Measurements from ENCODE around the gene LRRC2. TPM values are rescaled to one million over a fixed set of nuclear protein-coding genes. Genes with fewer than 3 reads are reported as not detected.

LRRC2 gene
- total and polyA plus RNA-seq, 9 of the 15 experiments (the other 6 are each of a cell fraction or from before 2014, with no cell fraction given): 0.01 to 0.04 (median 0.03) TPM; not detected in 5

GRCh38 chr3:46537316-46537715 lies 28.8 kb downstream of the LRRC2 start:
- Histone ChIP-seq H3K9me3 (replicated peaks; ENCODE audit: control insufficient read depth, insufficient read depth, low read depth, low read length) (no peaks in the 10 kb centered on the region), H3K4me1 (replicated peaks in 1 of 2; ENCODE audit: control insufficient read depth in 2 of 2, insufficient read depth in 2 of 2, low read length in 2 of 2) (peaks cover 19 to 27% of the 10 kb centered on the region in 2 experiments; a peak in 4 of 5 replicates), H3K36me3 (ENCODE audit: control insufficient read depth, insufficient read depth, low read length) (no peaks in the 10 kb centered on the region), H3K4me3 (no peak overlapping the region), H3K4me2 (ENCODE audit: insufficient read depth, low read length) (no peak overlapping the region), H3K9me1 (ENCODE audit: control insufficient read depth, insufficient read depth, low read length) (no peaks in the 10 kb centered on the region), H4K20me1 (replicated peaks; ENCODE audit: control insufficient read depth, insufficient read depth, low read length) (no peaks in the 10 kb centered on the region), H3K9ac (ENCODE audit: insufficient read depth in 1 of 2, low read depth in 2 of 2, low read length in 2 of 2) (no peak overlapping the region), H2AFZ (ENCODE audit: low read depth, low read length) (no peak overlapping the region), H3K79me2 (ENCODE audit: control insufficient read depth, insufficient read depth, low read length) (no peaks in the 10 kb centered on the region), H3K27me3 (ENCODE audit: control insufficient read depth in 2 of 2, insufficient read depth in 2 of 2, low read length in 2 of 2) (no peaks in the 10 kb centered on the region; a peak in 1 of 5 replicates), H3K27ac (ENCODE audit: extremely low read depth, low read depth, low read length) (no peak overlapping the region)
- DNase-seq (ENCODE audit: extremely low read depth in 1 of 4, low spot score in 3 of 4) (no peak), ATAC-seq (no peak), FAIRE-seq (no peak)
- in situ Hi-C loops (cut with MboI): no loop called here
- intact Hi-C loops (cut with micrococcal nuclease): no loop called here
- CTCF ChIA-PET (ENCODE audit: low intra/inter-chr PET ratio): no interaction called here
- BruUV-seq (replicated peaks): no TSS peak
- WGBS (ENCODE audit: insufficient coverage, low coverage, missing lambda C conversion rate): 37% methylated on average over 1 of the region's 1 CpG
- TF ChIP-seq TAF15 (IDR thresholded peaks at IDR 0.05; ENCODE audit: low read depth, low read length) (no peak), ELF4 (CRISPR knock-in tag; IDR thresholded peaks at IDR 0.05) (no peak), RCOR1 (IDR thresholded peaks at IDR 0.05; ENCODE audit: borderline replicate concordance in 1 of 2, low read depth in 2 of 2, low read length in 2 of 2) (no peak), KDM5B (IDR thresholded peaks at IDR 0.05; ENCODE audit: insufficient replicate concordance, low read depth, low read length) (no peak), POLR3G (IDR thresholded peaks at IDR 0.05; ENCODE audit: extremely low read depth, insufficient read length, insufficient replicate concordance) (no peak), IRF2 (CRISPR knock-in tag; IDR thresholded peaks at IDR 0.05) (no peak), ZNF197 (CRISPR knock-in tag; IDR thresholded peaks at IDR 0.05; ENCODE audit: low read depth) (no peak), ZNF76 (CRISPR knock-in tag; IDR thresholded peaks at IDR 0.05; ENCODE audit: borderline replicate concordance) (no peak), XRCC5 (IDR thresholded peaks at IDR 0.05; ENCODE audit: low read depth, low read length) (no peak), ESRRB (CRISPR knock-in tag; IDR thresholded peaks at IDR 0.05; ENCODE audit: borderline replicate concordance) (no peak), IFI16 (CRISPR knock-in tag; IDR thresholded peaks at IDR 0.05) (no peak)
- TF ChIP-seq, protein P1, sequence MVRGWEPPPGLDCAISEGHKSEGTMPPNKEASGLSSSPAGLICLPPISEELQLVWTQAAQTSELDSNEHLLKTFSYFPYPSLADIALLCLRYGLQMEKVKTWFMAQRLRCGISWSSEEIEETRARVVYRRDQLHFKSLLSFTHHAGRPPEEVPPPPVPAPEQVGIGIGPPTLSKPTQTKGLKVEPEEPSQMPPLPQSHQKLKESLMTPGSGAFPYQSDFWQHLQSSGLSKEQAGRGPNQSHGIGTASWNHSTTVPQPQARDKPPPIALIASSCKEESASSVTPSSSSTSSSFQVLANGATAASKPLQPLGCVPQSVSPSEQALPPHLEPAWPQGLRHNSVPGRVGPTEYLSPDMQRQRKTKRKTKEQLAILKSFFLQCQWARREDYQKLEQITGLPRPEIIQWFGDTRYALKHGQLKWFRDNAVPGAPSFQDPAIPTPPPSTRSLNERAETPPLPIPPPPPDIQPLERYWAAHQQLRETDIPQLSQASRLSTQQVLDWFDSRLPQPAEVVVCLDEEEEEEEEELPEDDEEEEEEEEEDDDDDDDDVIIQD (CRISPR knock-in tag; IDR thresholded peaks at IDR 0.05): no peak
- TF ChIP-seq, protein P2, sequence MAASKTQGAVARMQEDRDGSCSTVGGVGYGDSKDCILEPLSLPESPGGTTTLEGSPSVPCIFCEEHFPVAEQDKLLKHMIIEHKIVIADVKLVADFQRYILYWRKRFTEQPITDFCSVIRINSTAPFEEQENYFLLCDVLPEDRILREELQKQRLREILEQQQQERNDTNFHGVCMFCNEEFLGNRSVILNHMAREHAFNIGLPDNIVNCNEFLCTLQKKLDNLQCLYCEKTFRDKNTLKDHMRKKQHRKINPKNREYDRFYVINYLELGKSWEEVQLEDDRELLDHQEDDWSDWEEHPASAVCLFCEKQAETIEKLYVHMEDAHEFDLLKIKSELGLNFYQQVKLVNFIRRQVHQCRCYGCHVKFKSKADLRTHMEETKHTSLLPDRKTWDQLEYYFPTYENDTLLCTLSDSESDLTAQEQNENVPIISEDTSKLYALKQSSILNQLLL (CRISPR knock-in tag; IDR thresholded peaks at IDR 0.05; ENCODE audit: borderline replicate concordance): no peak
- TF ChIP-seq, protein P3, sequence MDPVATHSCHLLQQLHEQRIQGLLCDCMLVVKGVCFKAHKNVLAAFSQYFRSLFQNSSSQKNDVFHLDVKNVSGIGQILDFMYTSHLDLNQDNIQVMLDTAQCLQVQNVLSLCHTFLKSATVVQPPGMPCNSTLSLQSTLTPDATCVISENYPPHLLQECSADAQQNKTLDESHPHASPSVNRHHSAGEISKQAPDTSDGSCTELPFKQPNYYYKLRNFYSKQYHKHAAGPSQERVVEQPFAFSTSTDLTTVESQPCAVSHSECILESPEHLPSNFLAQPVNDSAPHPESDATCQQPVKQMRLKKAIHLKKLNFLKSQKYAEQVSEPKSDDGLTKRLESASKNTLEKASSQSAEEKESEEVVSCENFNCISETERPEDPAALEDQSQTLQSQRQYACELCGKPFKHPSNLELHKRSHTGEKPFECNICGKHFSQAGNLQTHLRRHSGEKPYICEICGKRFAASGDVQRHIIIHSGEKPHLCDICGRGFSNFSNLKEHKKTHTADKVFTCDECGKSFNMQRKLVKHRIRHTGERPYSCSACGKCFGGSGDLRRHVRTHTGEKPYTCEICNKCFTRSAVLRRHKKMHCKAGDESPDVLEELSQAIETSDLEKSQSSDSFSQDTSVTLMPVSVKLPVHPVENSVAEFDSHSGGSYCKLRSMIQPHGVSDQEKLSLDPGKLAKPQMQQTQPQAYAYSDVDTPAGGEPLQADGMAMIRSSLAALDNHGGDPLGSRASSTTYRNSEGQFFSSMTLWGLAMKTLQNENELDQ (CRISPR knock-in tag; IDR thresholded peaks at IDR 0.05; ENCODE audit: borderline replicate concordance): no peak
- POLR2A ChIA-PET: interaction anchor here (1.9 kb wide), 1 partner anchor 12 kb away, joined by 6 read pairs; no protein-coding TSS in a partner anchor
